ENCODE data around the gene YIF1B. TPM values are rescaled to one million over a fixed set of nuclear protein-coding genes. Genes with fewer than 3 reads are reported as not detected.

The YIF1B gene
- total RNA-seq, 1 experiment from 2014 or later, result 143 TPM

DNA sequence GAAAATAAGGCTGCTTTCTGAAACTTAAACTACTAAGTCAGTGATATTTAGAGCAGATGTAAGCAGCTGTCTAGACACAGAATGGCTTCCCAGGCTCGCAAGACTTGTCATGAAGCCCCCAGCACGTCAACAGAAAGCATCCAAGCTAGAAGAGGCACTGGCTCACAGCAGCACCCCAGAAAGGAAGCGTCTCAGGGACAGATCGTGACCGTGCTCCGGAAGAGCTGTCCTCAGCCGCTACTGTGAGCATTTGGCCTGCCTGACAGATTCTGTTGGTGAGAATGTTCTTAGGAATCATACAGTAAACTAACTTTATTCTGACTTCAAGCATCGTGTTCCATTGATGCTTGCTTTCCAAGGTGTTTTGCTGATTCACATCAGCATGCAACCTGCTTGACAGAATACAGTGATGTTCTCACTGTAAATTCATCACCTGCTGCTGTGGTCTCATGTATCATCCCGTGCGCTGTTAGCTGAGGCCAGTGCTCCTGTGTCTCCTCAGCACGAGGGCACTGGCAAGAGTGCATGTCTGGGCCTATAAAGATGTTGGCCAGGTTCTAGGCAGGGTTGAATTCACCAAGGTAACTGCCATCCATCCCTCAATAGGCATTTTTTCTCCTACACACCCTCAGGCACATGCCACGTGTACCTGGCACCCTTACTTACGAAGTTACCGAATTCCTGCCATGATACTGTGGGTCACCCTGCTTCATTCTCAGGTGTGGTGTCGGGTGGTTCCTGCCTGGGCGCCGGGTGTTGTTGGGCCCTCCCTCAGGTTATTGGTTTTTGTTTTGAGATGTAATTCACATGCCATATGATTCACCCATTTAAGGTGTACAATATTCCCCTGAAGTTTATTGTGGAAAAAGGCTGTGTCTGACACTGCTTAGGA lies 35.5 kb downstream of the YIF1B start:
- Histone ChIP-seq H3K4me1 (ENCODE audit: control insufficient read depth, insufficient read depth, low read length) (peaks cover 60% of the 10 kb centered on the region), H3K36me3 (ENCODE audit: control insufficient read depth, insufficient read depth, low read length) (peaks cover 5% of the 10 kb centered on the region), H3K4me3 (ENCODE audit: low read depth in 2 of 2, low read length in 2 of 2) (no peak overlapping the region), H3K27ac (ENCODE audit: low read length) (peak overlapping the region; percentile 64), H3K27me3 (ENCODE audit: control insufficient read depth, insufficient read depth, low read length) (no peaks in the 10 kb centered on the region), H3K9me3 (ENCODE audit: control insufficient read depth, insufficient read depth, low read depth, low read length) (no peaks in the 10 kb centered on the region)
- TF ChIP-seq, protein P1, sequence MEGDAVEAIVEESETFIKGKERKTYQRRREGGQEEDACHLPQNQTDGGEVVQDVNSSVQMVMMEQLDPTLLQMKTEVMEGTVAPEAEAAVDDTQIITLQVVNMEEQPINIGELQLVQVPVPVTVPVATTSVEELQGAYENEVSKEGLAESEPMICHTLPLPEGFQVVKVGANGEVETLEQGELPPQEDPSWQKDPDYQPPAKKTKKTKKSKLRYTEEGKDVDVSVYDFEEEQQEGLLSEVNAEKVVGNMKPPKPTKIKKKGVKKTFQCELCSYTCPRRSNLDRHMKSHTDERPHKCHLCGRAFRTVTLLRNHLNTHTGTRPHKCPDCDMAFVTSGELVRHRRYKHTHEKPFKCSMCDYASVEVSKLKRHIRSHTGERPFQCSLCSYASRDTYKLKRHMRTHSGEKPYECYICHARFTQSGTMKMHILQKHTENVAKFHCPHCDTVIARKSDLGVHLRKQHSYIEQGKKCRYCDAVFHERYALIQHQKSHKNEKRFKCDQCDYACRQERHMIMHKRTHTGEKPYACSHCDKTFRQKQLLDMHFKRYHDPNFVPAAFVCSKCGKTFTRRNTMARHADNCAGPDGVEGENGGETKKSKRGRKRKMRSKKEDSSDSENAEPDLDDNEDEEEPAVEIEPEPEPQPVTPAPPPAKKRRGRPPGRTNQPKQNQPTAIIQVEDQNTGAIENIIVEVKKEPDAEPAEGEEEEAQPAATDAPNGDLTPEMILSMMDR (IDR thresholded peaks at IDR 0.05), result no peak
- TF ChIP-seq, protein P2, sequence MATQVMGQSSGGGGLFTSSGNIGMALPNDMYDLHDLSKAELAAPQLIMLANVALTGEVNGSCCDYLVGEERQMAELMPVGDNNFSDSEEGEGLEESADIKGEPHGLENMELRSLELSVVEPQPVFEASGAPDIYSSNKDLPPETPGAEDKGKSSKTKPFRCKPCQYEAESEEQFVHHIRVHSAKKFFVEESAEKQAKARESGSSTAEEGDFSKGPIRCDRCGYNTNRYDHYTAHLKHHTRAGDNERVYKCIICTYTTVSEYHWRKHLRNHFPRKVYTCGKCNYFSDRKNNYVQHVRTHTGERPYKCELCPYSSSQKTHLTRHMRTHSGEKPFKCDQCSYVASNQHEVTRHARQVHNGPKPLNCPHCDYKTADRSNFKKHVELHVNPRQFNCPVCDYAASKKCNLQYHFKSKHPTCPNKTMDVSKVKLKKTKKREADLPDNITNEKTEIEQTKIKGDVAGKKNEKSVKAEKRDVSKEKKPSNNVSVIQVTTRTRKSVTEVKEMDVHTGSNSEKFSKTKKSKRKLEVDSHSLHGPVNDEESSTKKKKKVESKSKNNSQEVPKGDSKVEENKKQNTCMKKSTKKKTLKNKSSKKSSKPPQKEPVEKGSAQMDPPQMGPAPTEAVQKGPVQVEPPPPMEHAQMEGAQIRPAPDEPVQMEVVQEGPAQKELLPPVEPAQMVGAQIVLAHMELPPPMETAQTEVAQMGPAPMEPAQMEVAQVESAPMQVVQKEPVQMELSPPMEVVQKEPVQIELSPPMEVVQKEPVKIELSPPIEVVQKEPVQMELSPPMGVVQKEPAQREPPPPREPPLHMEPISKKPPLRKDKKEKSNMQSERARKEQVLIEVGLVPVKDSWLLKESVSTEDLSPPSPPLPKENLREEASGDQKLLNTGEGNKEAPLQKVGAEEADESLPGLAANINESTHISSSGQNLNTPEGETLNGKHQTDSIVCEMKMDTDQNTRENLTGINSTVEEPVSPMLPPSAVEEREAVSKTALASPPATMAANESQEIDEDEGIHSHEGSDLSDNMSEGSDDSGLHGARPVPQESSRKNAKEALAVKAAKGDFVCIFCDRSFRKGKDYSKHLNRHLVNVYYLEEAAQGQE (IDR thresholded peaks at IDR 0.05; ENCODE audit: insufficient read depth in 1 of 2, low read depth in 2 of 2, low read length in 1 of 2), result no peak
- TF ChIP-seq TCF7L2 (IDR thresholded peaks at IDR 0.05; ENCODE audit: low read depth, low read length), result no peak
- TF ChIP-seq POLR2AphosphoS5 (IDR thresholded peaks at IDR 0.05; ENCODE audit: low read depth, low read length), result no peak
- TF ChIP-seq SIN3A (IDR thresholded peaks at IDR 0.05; ENCODE audit: borderline replicate concordance, insufficient read depth, low read depth, low read length), result no peak
- ChIA-PET POLR2A (interaction anchor here (0.5 to 0.6 kb wide), 3 partner anchors 10 to 21 kb away, joined by 3 read pairs; no protein-coding TSS in a partner anchor), CTCF (no interaction called here)
- no peak for ATAC-seq
- in situ Hi-C loops (cut with HindIII; ENCODE audit: low pct_unique_long_range_greater_than_20kb, low sequenced_read_pairs), result no loop called here
- no peak for DNase-seq (ENCODE audit: low read depth, low spot score)
- no TSS peak for BruUV-seq (replicated peaks)
- intact Hi-C loops (cut with micrococcal nuclease; ENCODE audit: unreplicated experiment), result no loop called here

DNA sequence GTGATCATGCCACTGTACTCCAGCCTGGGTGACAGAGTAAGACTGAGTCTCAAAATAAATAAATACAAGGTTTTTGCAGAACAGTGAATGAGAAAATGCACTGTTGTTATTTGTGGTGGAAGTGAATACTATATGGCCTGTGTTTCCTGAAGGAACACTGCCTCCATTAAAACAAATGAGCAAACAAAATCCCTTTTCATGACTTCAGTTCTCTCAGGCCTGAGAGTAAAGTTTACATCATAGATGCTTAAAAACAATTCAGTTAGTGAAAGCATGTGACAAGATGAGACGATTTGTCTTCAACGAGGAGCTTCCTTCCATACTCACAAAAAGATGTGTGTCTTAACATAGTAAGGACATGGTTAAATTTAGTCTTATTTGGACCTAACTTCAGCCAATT lies 37.0 kb downstream of the YIF1B start:
- Histone ChIP-seq H3K9me3 (ENCODE audit: control insufficient read depth, insufficient read depth, low read depth, low read length) (no peaks in the 10 kb centered on the region), H3K4me1 (ENCODE audit: control insufficient read depth, insufficient read depth, low read length) (peaks cover 75% of the 10 kb centered on the region), H3K4me3 (ENCODE audit: low read depth in 2 of 2, low read length in 2 of 2) (no peak overlapping the region), H3K27me3 (ENCODE audit: control insufficient read depth, insufficient read depth, low read length) (no peaks in the 10 kb centered on the region), H3K27ac (ENCODE audit: low read length) (peak overlapping the region; percentile 71), H3K36me3 (ENCODE audit: control insufficient read depth, insufficient read depth, low read length) (peaks cover 5% of the 10 kb centered on the region; the same call in 1 of the 2 replicates)
- POLR2A ChIA-PET, result interaction anchor here (0.7 to 0.8 kb wide), 4 partner anchors 8 to 30 kb away, joined by 3 to 4 read pairs (median 4); no protein-coding TSS in a partner anchor
- ATAC-seq (no peak), DNase-seq (ENCODE audit: low read depth, low spot score) (no peak)
- intact Hi-C loops (cut with micrococcal nuclease; ENCODE audit: unreplicated experiment), result no loop called here
- CTCF ChIA-PET, result interaction anchor here (0.6 kb wide), 1 partner anchor 66 kb away, joined by 5 read pairs; no protein-coding TSS in a partner anchor
- TF ChIP-seq POLR2AphosphoS5 (IDR thresholded peaks at IDR 0.05; ENCODE audit: low read depth, low read length) (no peak), TCF7L2 (IDR thresholded peaks at IDR 0.05; ENCODE audit: low read depth, low read length) (no peak)
- TF ChIP-seq, protein P2 (IDR thresholded peaks at IDR 0.05; ENCODE audit: insufficient read depth in 1 of 2, low read depth in 2 of 2, low read length in 1 of 2), result no peak
- TF ChIP-seq, protein P1 (IDR thresholded peaks at IDR 0.05), result no peak
- in situ Hi-C loops (cut with HindIII; ENCODE audit: low pct_unique_long_range_greater_than_20kb, low sequenced_read_pairs), result no loop called here
- TSS peak; percentile 37 for BruUV-seq (replicated peaks)

Measured in Panc1 (cell line).